Suprapubic skin (tissue), 4 donors: Measurements from ENCODE around the gene B3GNT7.

Experiments
- POLR2A ChIP-seq, 2 donors: fragments of 450-650 bp; IDR thresholded peaks; one replicate each; pipeline ENCODE4 v1.6.1; 2017; ENCODE audit warnings: antibody characterized with exemption in 2 of 2, mild to moderate bottlenecking in 2 of 2, moderate library complexity in 2 of 2
- POLR2AphosphoS5 ChIP-seq, 3 donors: sonication (generic); formaldehyde crosslinking; IDR thresholded peaks; one replicate each; pipeline ENCODE4 v1.6.1; 2017; ENCODE audit warnings: antibody characterized with exemption in 3 of 3

- TF ChIP-seq POLR2A (IDR thresholded peaks at IDR 0.05) (no peak), POLR2AphosphoS5 (IDR thresholded peaks at IDR 0.05) (no peak)
Measured at GRCh38 chr2:231367178-231367577, 28.3 kb upstream of the B3GNT7 start.
